Measurements from ENCODE around the gene TRAPPC6A. TPM values are rescaled to one million over a fixed set of nuclear protein-coding genes. Genes with fewer than 3 reads are reported as not detected.

The TRAPPC6A gene
- total RNA-seq, 1 experiment from 2014 or later: 59.7 TPM

DNA sequence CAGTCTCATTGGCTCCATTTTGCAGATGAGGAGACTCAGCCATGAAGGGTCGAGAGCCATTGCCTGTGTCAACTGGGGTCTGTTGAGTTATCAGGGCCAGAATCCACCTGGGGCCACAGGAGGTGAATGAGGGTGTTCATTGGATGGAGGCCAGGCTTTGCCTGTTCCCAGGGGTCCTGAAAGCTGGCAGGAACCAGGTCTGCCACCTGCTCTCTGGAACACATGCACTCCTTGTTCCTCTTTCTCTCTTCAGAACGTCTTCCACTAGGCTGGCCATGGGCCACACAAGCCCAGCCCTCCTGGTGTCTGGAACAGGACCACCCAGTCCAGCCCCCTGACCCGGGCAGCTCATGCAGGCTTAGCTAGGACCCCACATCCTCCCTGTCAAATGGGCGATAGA lies 63.9 kb downstream of the TRAPPC6A start:
- Mint-ChIP-seq H3K4me3 (no peak overlapping the region), H3K36me3 (no peaks in the 10 kb centered on the region), H3K4me1 (peaks cover 10% of the 10 kb centered on the region; the same call in 1 of the 2 replicates), H3K9me3 (no peaks in the 10 kb centered on the region), H3K27me3 (ENCODE audit: low read depth) (no peaks in the 10 kb centered on the region), H3K27ac (peak overlapping the region; percentile 36; the same call in 1 of the 2 replicates)
- TF ChIP-seq, protein P1, sequence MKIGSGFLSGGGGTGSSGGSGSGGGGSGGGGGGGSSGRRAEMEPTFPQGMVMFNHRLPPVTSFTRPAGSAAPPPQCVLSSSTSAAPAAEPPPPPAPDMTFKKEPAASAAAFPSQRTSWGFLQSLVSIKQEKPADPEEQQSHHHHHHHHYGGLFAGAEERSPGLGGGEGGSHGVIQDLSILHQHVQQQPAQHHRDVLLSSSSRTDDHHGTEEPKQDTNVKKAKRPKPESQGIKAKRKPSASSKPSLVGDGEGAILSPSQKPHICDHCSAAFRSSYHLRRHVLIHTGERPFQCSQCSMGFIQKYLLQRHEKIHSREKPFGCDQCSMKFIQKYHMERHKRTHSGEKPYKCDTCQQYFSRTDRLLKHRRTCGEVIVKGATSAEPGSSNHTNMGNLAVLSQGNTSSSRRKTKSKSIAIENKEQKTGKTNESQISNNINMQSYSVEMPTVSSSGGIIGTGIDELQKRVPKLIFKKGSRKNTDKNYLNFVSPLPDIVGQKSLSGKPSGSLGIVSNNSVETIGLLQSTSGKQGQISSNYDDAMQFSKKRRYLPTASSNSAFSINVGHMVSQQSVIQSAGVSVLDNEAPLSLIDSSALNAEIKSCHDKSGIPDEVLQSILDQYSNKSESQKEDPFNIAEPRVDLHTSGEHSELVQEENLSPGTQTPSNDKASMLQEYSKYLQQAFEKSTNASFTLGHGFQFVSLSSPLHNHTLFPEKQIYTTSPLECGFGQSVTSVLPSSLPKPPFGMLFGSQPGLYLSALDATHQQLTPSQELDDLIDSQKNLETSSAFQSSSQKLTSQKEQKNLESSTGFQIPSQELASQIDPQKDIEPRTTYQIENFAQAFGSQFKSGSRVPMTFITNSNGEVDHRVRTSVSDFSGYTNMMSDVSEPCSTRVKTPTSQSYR (CRISPR knock-in tag; IDR thresholded peaks at IDR 0.05): no peak
- TF ChIP-seq NR3C1 (CRISPR knock-in tag; conservative IDR thresholded peaks at IDR 0.05; ENCODE audit: low read depth): no peak
- TF ChIP-seq CREB1 (CRISPR knock-in tag; IDR thresholded peaks at IDR 0.05): no peak
- TF ChIP-seq KAT7 (CRISPR knock-in tag; IDR thresholded peaks at IDR 0.05; ENCODE audit: borderline replicate concordance): no peak
- TF ChIP-seq, protein P2, sequence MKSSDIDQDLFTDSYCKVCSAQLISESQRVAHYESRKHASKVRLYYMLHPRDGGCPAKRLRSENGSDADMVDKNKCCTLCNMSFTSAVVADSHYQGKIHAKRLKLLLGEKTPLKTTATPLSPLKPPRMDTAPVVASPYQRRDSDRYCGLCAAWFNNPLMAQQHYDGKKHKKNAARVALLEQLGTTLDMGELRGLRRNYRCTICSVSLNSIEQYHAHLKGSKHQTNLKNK (CRISPR knock-in tag; IDR thresholded peaks at IDR 0.05): no peak
- TF ChIP-seq, protein P3, sequence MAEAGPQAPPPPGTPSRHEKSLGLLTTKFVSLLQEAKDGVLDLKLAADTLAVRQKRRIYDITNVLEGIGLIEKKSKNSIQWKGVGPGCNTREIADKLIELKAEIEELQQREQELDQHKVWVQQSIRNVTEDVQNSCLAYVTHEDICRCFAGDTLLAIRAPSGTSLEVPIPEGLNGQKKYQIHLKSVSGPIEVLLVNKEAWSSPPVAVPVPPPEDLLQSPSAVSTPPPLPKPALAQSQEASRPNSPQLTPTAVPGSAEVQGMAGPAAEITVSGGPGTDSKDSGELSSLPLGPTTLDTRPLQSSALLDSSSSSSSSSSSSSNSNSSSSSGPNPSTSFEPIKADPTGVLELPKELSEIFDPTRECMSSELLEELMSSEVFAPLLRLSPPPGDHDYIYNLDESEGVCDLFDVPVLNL (CRISPR knock-in tag; IDR thresholded peaks at IDR 0.05; ENCODE audit: borderline replicate concordance, low read depth): no peak
- no peak for TF ChIP-seq TEAD1 (CRISPR knock-in tag; IDR thresholded peaks at IDR 0.05)
- no peak for TF ChIP-seq ZNF425 (CRISPR knock-in tag; conservative IDR thresholded peaks at IDR 0.05)
- TF ChIP-seq JAZF1 (CRISPR knock-in tag; IDR thresholded peaks at IDR 0.05): no peak
- TF ChIP-seq E2F5 (CRISPR knock-in tag; IDR thresholded peaks at IDR 0.05): no peak
- TF ChIP-seq CBFB (CRISPR knock-in tag; IDR thresholded peaks at IDR 0.05; ENCODE audit: low read depth): no peak
- TF ChIP-seq ESRRA (CRISPR knock-in tag; IDR thresholded peaks at IDR 0.05; ENCODE audit: borderline replicate concordance): no peak
- TF ChIP-seq ATF6 (CRISPR knock-in tag; IDR thresholded peaks at IDR 0.05): no peak
- TF ChIP-seq CREM (CRISPR knock-in tag; IDR thresholded peaks at IDR 0.05): no peak
- TF ChIP-seq GABPB1 (CRISPR knock-in tag; IDR thresholded peaks at IDR 0.05): no peak
- no peak for TF ChIP-seq TP53 (CRISPR knock-in tag; IDR thresholded peaks at IDR 0.05)
- no peak for TF ChIP-seq ZNF396 (CRISPR knock-in tag; IDR thresholded peaks at IDR 0.05; ENCODE audit: borderline replicate concordance)
- TF ChIP-seq MAX (CRISPR knock-in tag; IDR thresholded peaks at IDR 0.05): no peak
- TF ChIP-seq ZNF219 (CRISPR knock-in tag; IDR thresholded peaks at IDR 0.05; ENCODE audit: borderline replicate concordance): no peak
- TF ChIP-seq ZNF423 (CRISPR knock-in tag; IDR thresholded peaks at IDR 0.05): no peak
- DNase-seq (ENCODE audit: low spot score) (no peak), ATAC-seq (no peak)
- POLR2A ChIA-PET: no interaction called here
- CTCF ChIA-PET: interaction anchor here (1.0 to 2.6 kb wide), 3 partner anchors 11 to 54 kb away, joined by 3 to 17 read pairs (median 4); no protein-coding TSS in a partner anchor
